Upper lobe of left lung (tissue), 4 donors: Measurements from ENCODE around the gene CHMP2A.

Experiments
- CTCF ChIP-seq, 6 experiments: fragments of 450-650 bp in 4 of 6; fragments of 200-600 bp in 2 of 6; sonication (generic) in 2 of 6; IDR thresholded peaks; one replicate each; pipeline ENCODE4 v1.5.1; 2016 to 2019; ENCODE audit warnings: antibody characterized with exemption in 6 of 6
- EP300 ChIP-seq, 4 donors: sonication (generic); formaldehyde crosslinking; IDR thresholded peaks; one replicate each; pipeline ENCODE4 v1.5.1; 2017; ENCODE audit warnings: antibody characterized with exemption in 4 of 4, control low read depth in 2 of 4
- POLR2A ChIP-seq, 4 donors: fragments of 450-650 bp; IDR thresholded peaks; one replicate each; pipeline ENCODE4 v1.5.1; 2016 to 2017; ENCODE audit warnings: antibody characterized with exemption in 4 of 4, mild to moderate bottlenecking in 2 of 4

- TF ChIP-seq EP300 (IDR thresholded peaks at IDR 0.05) = no peak
- no peak for TF ChIP-seq CTCF (IDR thresholded peaks at IDR 0.05)
- no peak for TF ChIP-seq POLR2A (IDR thresholded peaks at IDR 0.05)
Observed at GRCh38 chr19:58550362-58551122, 4.4 kb downstream of the CHMP2A start.
